Spleen (tissue), 11 donors: Measurements from ENCODE around the gene ATP1A3. TPM values are rescaled to one million over a fixed set of nuclear protein-coding genes. Genes with fewer than 3 reads are reported as not detected.

ENCODE experiments used
- DNase-seq: peaks from one replicate; pipeline ENCODE4 v3.0.0-alpha.2; 2020
- H3K27ac ChIP-seq, 8 donors: fragments of 200-600 bp; sonication (generic) in 7 of 8; 1 replicate in 4 of 8; 2 replicates in 4 of 8; pipeline versions ENCODE4 v1.5.0 to v1.8.0; 2016 to 2021; ENCODE audit warnings: inconsistent platforms in 4 of 8, mild to moderate bottlenecking in 4 of 8, moderate library complexity in 1 of 8
- H3K27me3 ChIP-seq, 7 donors: fragments of 200-600 bp; sonication (generic) in 6 of 7; replicated peaks in 1 of 7; 1 replicate in 4 of 7; 2 replicates in 3 of 7; pipeline versions ENCODE4 v1.5.0 to v1.8.0; 2016 to 2021; ENCODE audit warnings: inconsistent platforms in 3 of 7, mild to moderate bottlenecking in 1 of 7
- H3K36me3 ChIP-seq, 6 donors: fragments of 200-600 bp; sonication (generic) in 5 of 6; 1 replicate in 4 of 6; 2 replicates in 2 of 6; pipeline versions ENCODE4 v1.5.0 to v1.8.0; 2016 to 2021; ENCODE audit warnings: inconsistent platforms in 2 of 6
- H3K4me1 ChIP-seq, 6 donors: fragments of 200-600 bp; sonication (generic) in 5 of 6; 1 replicate in 3 of 6; 2 replicates in 3 of 6; pipeline versions ENCODE4 v1.5.0 to v1.8.0; 2016 to 2021; ENCODE audit warnings: inconsistent platforms in 3 of 6
- H3K4me3 ChIP-seq, 8 donors: fragments of 200-600 bp; sonication (generic) in 7 of 8; 1 replicate in 4 of 8; 2 replicates in 4 of 8; pipeline versions ENCODE4 v1.5.0 to v1.8.0; 2016 to 2021; ENCODE audit warnings: inconsistent platforms in 4 of 8, mild to moderate bottlenecking in 4 of 8, moderate library complexity in 2 of 8
- H3K9me3 ChIP-seq, 8 donors: fragments of 200-600 bp; sonication (generic) in 7 of 8; 1 replicate in 4 of 8; 2 replicates in 4 of 8; pipeline versions ENCODE4 v1.5.0 to v1.8.0; 2016 to 2021; ENCODE audit warnings: inconsistent platforms in 4 of 8
- POLR2A ChIP-seq, 3 donors: fragments of 450-650 bp; IDR thresholded peaks; one replicate each; pipeline ENCODE4 v1.5.1; 2017; ENCODE audit warnings: antibody characterized with exemption in 3 of 3, mild to moderate bottlenecking in 1 of 3
- POLR2AphosphoS5 ChIP-seq, 3 donors: sonication (generic); formaldehyde crosslinking; IDR thresholded peaks; one replicate each; pipeline ENCODE4 v1.5.1; 2017; ENCODE audit warnings: antibody characterized with exemption in 3 of 3
- WGBS, 5 donors: extraction: QIAGEN DNeasy Blood & Tissue Kit in 3 of 5; methylation state at CpG; one replicate each; pipeline versions ENCODE4 v1.1.5 to v1.1.7; 2013 to 2018; 5-methylcytosine and 5-hydroxymethylcytosine counted together
- intact Hi-C: fragments of 100-400 bp; cut with DNase I; formaldehyde crosslinking; loops from one replicate; pipeline ENCODE4 v1.15.0; 2023; ENCODE audit warnings: low total_unique reads
- polyA plus RNA-seq, 3 donors: library from polyadenylated mRNA; stranded (reverse); fragments of 200-250 nt; gene quantifications; one replicate each; pipeline ENCODE4 v1.2.1, GENCODE V29; 2013
- total RNA-seq, 7 donors: library from RNA; depleted of rRNA in 3 of 7; stranded (reverse); fragments of >200 nt in 3 of 7; fragmentation: NEBNext Ultra II Directional in 4 of 7; extraction: Animal tissue kit (Norgen Biotek cat#: 25700) in 4 of 7; gene quantifications; one replicate each; pipeline versions ENCODE4 v1.1.0 to v1.2.1, GENCODE V29; 2016 to 2021
- TF ChIP-seq, protein P1 (sequence below), 11 experiments: fragments of 200-600 bp in 7 of 11; fragments of 450-650 bp in 4 of 11; sonication (generic) in 4 of 11; IDR thresholded peaks in 8 of 11; conservative IDR thresholded peaks in 3 of 11; 1 replicate in 7 of 11; 2 replicates in 4 of 11; pipeline versions ENCODE4 v1.4.0 to v1.8.0; 2016 to 2021; ENCODE audit warnings: antibody characterized with exemption in 11 of 11, inconsistent platforms in 4 of 11, mild to moderate bottlenecking in 1 of 11
- donor health status: healthy with polysubstance abuse.
- donor health status: DM: no; HTN: no; CAD: no; lungs with moderate emphysema.
- donor health status: DM: no; HTN: no; CAD: no.
- donor health status: Bipolar disorder and iron deficiency.
- donor health status: healthy.
- donor health status: DM: no; HTN: no; CAD: no.
- donor health status: DM: yes; HTN: yes; CAD: no.

ATP1A3 gene
- total and polyA plus RNA-seq, 10 donors = 0.39 to 2.2 (median 1.2) TPM

DNA sequence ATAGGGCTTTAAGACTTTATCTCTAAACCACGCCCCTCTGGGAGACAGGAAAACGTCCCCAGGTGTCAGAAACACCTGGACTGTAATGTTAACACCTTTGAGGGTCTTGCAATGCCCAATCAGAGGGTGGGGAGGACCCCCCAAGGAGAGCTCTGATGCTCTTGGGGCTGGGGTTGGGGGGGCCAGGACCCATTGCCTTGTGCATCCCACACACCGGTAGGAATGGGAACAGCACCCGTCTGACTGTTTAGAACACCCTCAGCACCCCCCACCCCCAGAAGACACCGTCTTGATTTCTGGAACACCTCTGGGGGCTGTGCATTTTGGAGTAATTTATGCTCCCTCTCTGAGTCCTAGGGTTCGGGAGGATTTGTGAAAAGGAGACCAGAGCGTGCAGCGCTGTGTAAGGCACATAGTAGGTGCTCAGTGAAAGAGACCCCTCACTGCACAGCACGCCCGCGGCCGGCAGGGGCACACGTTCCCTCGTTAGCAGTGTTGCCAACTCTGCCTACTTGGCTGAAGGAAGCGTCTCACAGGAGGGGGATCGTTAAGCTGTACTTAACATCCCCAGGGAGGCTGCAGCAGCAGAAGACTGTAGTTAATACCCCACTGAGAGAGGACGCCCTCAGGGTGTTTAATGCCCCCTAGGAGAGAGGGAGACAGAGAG lies 63.0 kb downstream of the ATP1A3 start:
- intact Hi-C loops = no loop called here
- no peak for DNase-seq
- Histone ChIP-seq H3K4me3 (no peak overlapping the region), H3K36me3 (no peaks in the 10 kb centered on the region), H3K4me1 (peaks cover 10 to 88% (median 44%) of the 10 kb centered on the region in 6 donors), H3K27ac (no peak overlapping the region), H3K9me3 (no peaks in the 10 kb centered on the region), H3K27me3 (peaks cover 0 to 97% (median 50%) of the 10 kb centered on the region in 7 donors)
- TF ChIP-seq, protein P1, sequence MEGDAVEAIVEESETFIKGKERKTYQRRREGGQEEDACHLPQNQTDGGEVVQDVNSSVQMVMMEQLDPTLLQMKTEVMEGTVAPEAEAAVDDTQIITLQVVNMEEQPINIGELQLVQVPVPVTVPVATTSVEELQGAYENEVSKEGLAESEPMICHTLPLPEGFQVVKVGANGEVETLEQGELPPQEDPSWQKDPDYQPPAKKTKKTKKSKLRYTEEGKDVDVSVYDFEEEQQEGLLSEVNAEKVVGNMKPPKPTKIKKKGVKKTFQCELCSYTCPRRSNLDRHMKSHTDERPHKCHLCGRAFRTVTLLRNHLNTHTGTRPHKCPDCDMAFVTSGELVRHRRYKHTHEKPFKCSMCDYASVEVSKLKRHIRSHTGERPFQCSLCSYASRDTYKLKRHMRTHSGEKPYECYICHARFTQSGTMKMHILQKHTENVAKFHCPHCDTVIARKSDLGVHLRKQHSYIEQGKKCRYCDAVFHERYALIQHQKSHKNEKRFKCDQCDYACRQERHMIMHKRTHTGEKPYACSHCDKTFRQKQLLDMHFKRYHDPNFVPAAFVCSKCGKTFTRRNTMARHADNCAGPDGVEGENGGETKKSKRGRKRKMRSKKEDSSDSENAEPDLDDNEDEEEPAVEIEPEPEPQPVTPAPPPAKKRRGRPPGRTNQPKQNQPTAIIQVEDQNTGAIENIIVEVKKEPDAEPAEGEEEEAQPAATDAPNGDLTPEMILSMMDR (IDR thresholded peaks at IDR 0.05 in 8 of 11, conservative IDR thresholded peaks at IDR 0.05 in 3 of 11) = peak in 5 of 11 experiments; percentile 22 to 42 (median 26)
- TF ChIP-seq POLR2AphosphoS5 (IDR thresholded peaks at IDR 0.05) = no peak
- no peak for TF ChIP-seq POLR2A (IDR thresholded peaks at IDR 0.05)
- 12 to 25% (median 19%) methylated on average over 14 to 17 of the region's 17 CpGs for WGBS, 5 donors

DNA sequence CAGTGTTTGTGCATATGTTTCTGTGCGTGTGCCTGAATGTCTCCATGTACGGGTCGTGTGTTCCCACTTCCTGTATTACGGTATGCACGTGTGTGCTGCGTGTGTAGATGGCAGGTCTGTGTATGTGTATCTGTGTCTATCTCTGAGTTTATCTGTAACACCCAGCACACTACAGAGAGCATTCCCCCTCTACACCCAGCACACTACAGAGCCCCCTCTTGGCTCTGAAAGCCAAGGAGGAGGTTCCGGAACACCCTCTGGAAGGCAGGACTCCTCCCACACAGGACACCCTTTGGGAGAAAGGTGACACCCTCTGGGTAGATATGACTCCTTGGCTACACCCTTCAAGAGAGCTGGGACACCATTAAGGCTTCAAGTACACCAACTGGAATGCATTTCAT lies 63.7 kb downstream of the ATP1A3 start:
- intact Hi-C loops = no loop called here
- no peak overlapping the region for H3K4me3 ChIP-seq
- WGBS, 5 donors = 13 to 19% (median 17%) methylated on average over 7 of the region's 7 CpGs
- H3K36me3 ChIP-seq = no peaks in the 10 kb centered on the region
- DNase-seq = no peak
- H3K27me3 ChIP-seq = peaks cover 0 to 97% (median 52%) of the 10 kb centered on the region in 7 donors
- no peak overlapping the region for H3K27ac ChIP-seq
- H3K4me1 ChIP-seq = peaks cover 10 to 80% (median 38%) of the 10 kb centered on the region in 6 donors
- no peaks in the 10 kb centered on the region for H3K9me3 ChIP-seq
- TF ChIP-seq POLR2A (IDR thresholded peaks at IDR 0.05) (no peak), POLR2AphosphoS5 (IDR thresholded peaks at IDR 0.05) (no peak)
- TF ChIP-seq, protein P1 (IDR thresholded peaks at IDR 0.05 in 8 of 11, conservative IDR thresholded peaks at IDR 0.05 in 3 of 11) = no peak

DNA sequence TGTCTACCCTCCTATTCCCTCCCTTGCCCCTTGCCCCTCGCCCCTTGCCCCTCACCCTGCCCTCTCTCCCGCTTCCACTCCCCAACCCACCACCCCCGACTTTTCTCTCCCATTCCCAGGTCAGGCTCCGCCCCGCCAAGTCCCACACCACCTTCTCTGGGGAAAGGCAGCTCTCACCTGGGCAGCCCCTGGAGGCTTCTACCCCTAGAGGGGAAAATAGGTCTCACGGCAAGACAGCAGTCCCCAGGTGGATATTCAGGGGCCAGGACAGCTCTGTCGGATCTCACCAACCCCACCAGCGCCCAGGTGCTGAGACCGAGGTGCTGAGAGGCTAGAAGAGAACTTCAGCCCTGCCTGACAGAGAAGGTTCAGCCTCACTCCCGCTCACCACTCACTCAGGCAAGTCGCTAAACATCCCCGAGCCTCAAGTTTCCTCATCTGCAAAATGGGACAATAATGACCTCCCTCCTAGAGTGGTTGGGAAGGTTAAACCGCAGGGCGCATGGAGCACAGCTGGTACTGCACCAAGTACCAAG lies 64.4 kb downstream of the ATP1A3 start:
- TF ChIP-seq POLR2AphosphoS5 (IDR thresholded peaks at IDR 0.05) = no peak
- TF ChIP-seq POLR2A (IDR thresholded peaks at IDR 0.05) = no peak
- TF ChIP-seq, protein P1 (IDR thresholded peaks at IDR 0.05 in 8 of 11, conservative IDR thresholded peaks at IDR 0.05 in 3 of 11) = no peak
- Histone ChIP-seq H3K4me3 (peak overlapping the region in 1 of 8 donors; percentile 82), H3K4me1 (peaks cover 10 to 73% (median 31%) of the 10 kb centered on the region in 6 donors), H3K36me3 (no peaks in the 10 kb centered on the region), H3K27me3 (peaks cover 0 to 97% (median 55%) of the 10 kb centered on the region in 7 donors), H3K9me3 (no peaks in the 10 kb centered on the region), H3K27ac (peak overlapping the region in 2 of 8 donors; percentile 80 to 84)
- intact Hi-C loops = no loop called here
- 27 to 39% (median 31%) methylated on average over 11 to 14 of the region's 14 CpGs for WGBS, 5 donors
- DNase-seq = peak; percentile 76
